ENCODE measurements around the gene EEF1A2.

- TF ChIP-seq POLR2A (IDR thresholded peaks at IDR 0.05): no peak
- TF ChIP-seq CTCF (IDR thresholded peaks at IDR 0.05): no peak
Observed at GRCh38 chr20:63449796-63450730, 48.8 kb downstream of the EEF1A2 start.

All from tibial nerve (tissue), 3 donors.